Measurements from ENCODE around the gene TRPM2. TPM values are rescaled to one million over a fixed set of nuclear protein-coding genes. Genes with fewer than 3 reads are reported as not detected.

The TRPM2 gene
- total RNA-seq, 1 experiment from 2014 or later: not detected

GRCh38 chr21:44434568-44434925, 81.1 kb downstream of the TRPM2 start:
- no peak for DNase-seq (ENCODE audit: low spot score)
- in situ Hi-C loops (cut with HindIII; ENCODE audit: low sequenced_read_pairs): no loop called here

GRCh38 chr21:44434936-44435635, 81.7 kb downstream of the TRPM2 start:
- DNase-seq (ENCODE audit: low spot score): no peak
- in situ Hi-C loops (cut with HindIII; ENCODE audit: low sequenced_read_pairs): no loop called here

GRCh38 chr21:44436111-44436611, 82.7 kb downstream of the TRPM2 start:
- in situ Hi-C loops (cut with HindIII; ENCODE audit: low sequenced_read_pairs): no loop called here

GRCh38 chr21:44436958-44437357, 83.5 kb downstream of the TRPM2 start:
- in situ Hi-C loops (cut with HindIII; ENCODE audit: low sequenced_read_pairs): no loop called here
- no peak for DNase-seq (ENCODE audit: low spot score)

More at GRCh38 chr21:44436111-44436611, 82.7 kb downstream of the TRPM2 start:
- DNase-seq (ENCODE audit: low spot score): no peak

GRCh38 chr21:44437371-44437695, 83.9 kb downstream of the TRPM2 start:
- no peak for DNase-seq (ENCODE audit: low spot score)
- in situ Hi-C loops (cut with HindIII; ENCODE audit: low sequenced_read_pairs): no loop called here

GRCh38 chr21:44437696-44438431, 84.4 kb downstream of the TRPM2 start:
- no peak for DNase-seq (ENCODE audit: low spot score)
- in situ Hi-C loops (cut with HindIII; ENCODE audit: low sequenced_read_pairs): no loop called here

- in situ Hi-C loops (cut with HindIII; ENCODE audit: low sequenced_read_pairs): no loop called here
- no peak for DNase-seq (ENCODE audit: low spot score)
Observed at GRCh38 chr21:44438531-44439210, 85.2 kb downstream of the TRPM2 start.

- no peak for DNase-seq (ENCODE audit: low spot score)
- in situ Hi-C loops (cut with HindIII; ENCODE audit: low sequenced_read_pairs): no loop called here
Observed at GRCh38 chr21:44439211-44439600, 85.8 kb downstream of the TRPM2 start.

GRCh38 chr21:44440241-44441040, 87.0 kb downstream of the TRPM2 start:
- in situ Hi-C loops (cut with HindIII; ENCODE audit: low sequenced_read_pairs): no loop called here
- no peak for DNase-seq (ENCODE audit: low spot score)

- in situ Hi-C loops (cut with HindIII; ENCODE audit: low sequenced_read_pairs): no loop called here
- DNase-seq (ENCODE audit: low spot score): no peak
Observed at GRCh38 chr21:44441041-44441400, 87.6 kb downstream of the TRPM2 start.

GRCh38 chr21:44441581-44442265, 88.3 kb downstream of the TRPM2 start:
- DNase-seq (ENCODE audit: low spot score): no peak
- in situ Hi-C loops (cut with HindIII; ENCODE audit: low sequenced_read_pairs): no loop called here

GRCh38 chr21:44442266-44443125, 89.1 kb downstream of the TRPM2 start:
- no peak for DNase-seq (ENCODE audit: low spot score)
- in situ Hi-C loops (cut with HindIII; ENCODE audit: low sequenced_read_pairs): no loop called here

GRCh38 chr21:44443291-44443890, 90.0 kb downstream of the TRPM2 start:
- DNase-seq (ENCODE audit: low spot score): no peak
- in situ Hi-C loops (cut with HindIII; ENCODE audit: low sequenced_read_pairs): no loop called here

- no peak for DNase-seq (ENCODE audit: low spot score)
- in situ Hi-C loops (cut with HindIII; ENCODE audit: low sequenced_read_pairs): no loop called here
Observed at GRCh38 chr21:44443891-44444285, 90.5 kb downstream of the TRPM2 start.

- no peak for DNase-seq (ENCODE audit: low spot score)
Observed at GRCh38 chr21:44444286-44444931, 91.0 kb downstream of the TRPM2 start.

GRCh38 chr21:44445145-44445812, 91.9 kb downstream of the TRPM2 start:
- in situ Hi-C loops (cut with HindIII; ENCODE audit: low sequenced_read_pairs): no loop called here
- DNase-seq (ENCODE audit: low spot score): no peak

More at GRCh38 chr21:44444286-44444931, 91.0 kb downstream of the TRPM2 start:
- in situ Hi-C loops (cut with HindIII; ENCODE audit: low sequenced_read_pairs): no loop called here

GRCh38 chr21:44448651-44449131, 95.3 kb downstream of the TRPM2 start:
- in situ Hi-C loops (cut with HindIII; ENCODE audit: low sequenced_read_pairs): no loop called here
- no peak for DNase-seq (ENCODE audit: low spot score)

All from G401 (cell line).